ENCODE measurements around the gene CBFA2T3.

Gene CBFA2T3

GRCh38 chr16:88921591-88921990 is 55.4 kb downstream of the CBFA2T3 start:
- TF ChIP-seq TAF1 (IDR thresholded peaks at IDR 0.05; ENCODE audit: borderline replicate concordance, insufficient read depth, low read length) (no peak), POLR2AphosphoS5 (IDR thresholded peaks at IDR 0.05; ENCODE audit: low read depth, low read length) (no peak), REST (IDR thresholded peaks at IDR 0.05; ENCODE audit: insufficient read depth in 1 of 2, low read depth in 2 of 2, low read length in 2 of 2) (no peak), SIN3A (IDR thresholded peaks at IDR 0.05; ENCODE audit: borderline replicate concordance, insufficient read depth, low read length) (no peak), FOXP2 (optimal IDR thresholded peaks at IDR 0.05; ENCODE audit: borderline replicate concordance, extremely low read depth, extremely low read length, insufficient read depth) (no peak)

- TF ChIP-seq REST (IDR thresholded peaks at IDR 0.05; ENCODE audit: insufficient read depth in 1 of 2, low read depth in 2 of 2, low read length in 2 of 2) (no peak), TAF1 (IDR thresholded peaks at IDR 0.05; ENCODE audit: borderline replicate concordance, insufficient read depth, low read length) (no peak), POLR2AphosphoS5 (IDR thresholded peaks at IDR 0.05; ENCODE audit: low read depth, low read length) (no peak)
Measured at GRCh38 chr16:88920618-88921590, 56.1 kb downstream of the CBFA2T3 start.

GRCh38 chr16:88919936-88920335 is 57.1 kb downstream of the CBFA2T3 start:
- TF ChIP-seq FOXP2 (optimal IDR thresholded peaks at IDR 0.05; ENCODE audit: borderline replicate concordance, extremely low read depth, extremely low read length, insufficient read depth) (no peak), REST (IDR thresholded peaks at IDR 0.05; ENCODE audit: insufficient read depth in 1 of 2, low read depth in 2 of 2, low read length in 2 of 2) (no peak), SIN3A (IDR thresholded peaks at IDR 0.05; ENCODE audit: borderline replicate concordance, insufficient read depth, low read length) (no peak), TAF1 (IDR thresholded peaks at IDR 0.05; ENCODE audit: borderline replicate concordance, insufficient read depth, low read length) (no peak), POLR2AphosphoS5 (IDR thresholded peaks at IDR 0.05; ENCODE audit: low read depth, low read length) (no peak)

- TF ChIP-seq FOXP2 (optimal IDR thresholded peaks at IDR 0.05; ENCODE audit: borderline replicate concordance, extremely low read depth, extremely low read length, insufficient read depth) (no peak), TAF1 (IDR thresholded peaks at IDR 0.05; ENCODE audit: borderline replicate concordance, insufficient read depth, low read length) (no peak), REST (IDR thresholded peaks at IDR 0.05; ENCODE audit: insufficient read depth in 1 of 2, low read depth in 2 of 2, low read length in 2 of 2) (no peak), POLR2AphosphoS5 (IDR thresholded peaks at IDR 0.05; ENCODE audit: low read depth, low read length) (no peak), SIN3A (IDR thresholded peaks at IDR 0.05; ENCODE audit: borderline replicate concordance, insufficient read depth, low read length) (no peak)
Measured at GRCh38 chr16:88917915-88918627, 58.9 kb downstream of the CBFA2T3 start.
